GM12873 (cell line): ENCODE results near the gene SNX7.

Experiments
- TF ChIP-seq, protein P1 (sequence below): IDR thresholded peaks from 2 replicates; pipeline ENCODE4 v1.5.1; 2012; ENCODE audit warnings: low read depth, mild to moderate bottlenecking, moderate library complexity, low read length, control low read depth; ENCODE audit not compliant: insufficient read depth; ENCODE audit errors: missing control alignments

SNX7 gene

DNA sequence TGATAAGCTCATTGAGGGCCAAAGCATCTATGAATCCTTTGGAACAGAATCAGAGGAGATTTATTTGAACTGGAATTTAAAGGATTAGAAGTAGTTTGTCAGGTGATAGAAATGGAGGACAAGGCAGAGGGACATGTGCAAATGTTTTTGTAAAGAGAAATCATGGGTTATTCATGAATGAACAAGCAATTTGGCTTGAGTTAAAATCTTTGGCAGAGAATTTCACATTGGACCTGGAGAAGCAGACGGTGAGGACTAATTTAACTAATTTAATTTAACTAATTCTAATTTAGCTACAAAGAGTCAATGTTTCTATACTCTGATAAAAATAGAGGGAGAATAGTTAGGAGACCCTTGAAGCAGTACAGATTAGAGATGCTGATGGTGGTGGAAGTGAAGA is 36.3 kb downstream of the SNX7 start:
- TF ChIP-seq, protein P1, sequence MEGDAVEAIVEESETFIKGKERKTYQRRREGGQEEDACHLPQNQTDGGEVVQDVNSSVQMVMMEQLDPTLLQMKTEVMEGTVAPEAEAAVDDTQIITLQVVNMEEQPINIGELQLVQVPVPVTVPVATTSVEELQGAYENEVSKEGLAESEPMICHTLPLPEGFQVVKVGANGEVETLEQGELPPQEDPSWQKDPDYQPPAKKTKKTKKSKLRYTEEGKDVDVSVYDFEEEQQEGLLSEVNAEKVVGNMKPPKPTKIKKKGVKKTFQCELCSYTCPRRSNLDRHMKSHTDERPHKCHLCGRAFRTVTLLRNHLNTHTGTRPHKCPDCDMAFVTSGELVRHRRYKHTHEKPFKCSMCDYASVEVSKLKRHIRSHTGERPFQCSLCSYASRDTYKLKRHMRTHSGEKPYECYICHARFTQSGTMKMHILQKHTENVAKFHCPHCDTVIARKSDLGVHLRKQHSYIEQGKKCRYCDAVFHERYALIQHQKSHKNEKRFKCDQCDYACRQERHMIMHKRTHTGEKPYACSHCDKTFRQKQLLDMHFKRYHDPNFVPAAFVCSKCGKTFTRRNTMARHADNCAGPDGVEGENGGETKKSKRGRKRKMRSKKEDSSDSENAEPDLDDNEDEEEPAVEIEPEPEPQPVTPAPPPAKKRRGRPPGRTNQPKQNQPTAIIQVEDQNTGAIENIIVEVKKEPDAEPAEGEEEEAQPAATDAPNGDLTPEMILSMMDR, result no peak

DNA sequence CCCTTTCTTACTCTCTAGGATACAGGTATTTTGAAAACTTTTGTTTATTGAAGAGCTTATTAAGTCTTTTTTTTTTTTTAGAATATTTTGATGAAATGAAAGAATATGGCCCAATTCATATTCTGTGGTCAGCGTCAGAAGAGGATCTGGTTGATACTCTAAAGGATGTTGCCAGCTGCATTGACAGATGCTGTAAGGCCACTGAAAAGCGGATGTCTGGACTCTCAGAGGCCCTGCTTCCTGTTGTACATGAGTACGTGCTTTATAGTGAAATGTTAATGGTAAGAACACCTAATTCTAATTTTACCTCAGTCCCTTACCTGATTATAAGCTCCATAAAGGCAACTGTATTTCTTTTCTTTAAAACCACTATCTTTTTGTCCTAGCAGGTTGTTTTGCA is 37.1 kb downstream of the SNX7 start:
- TF ChIP-seq, protein P1, result no peak

DNA sequence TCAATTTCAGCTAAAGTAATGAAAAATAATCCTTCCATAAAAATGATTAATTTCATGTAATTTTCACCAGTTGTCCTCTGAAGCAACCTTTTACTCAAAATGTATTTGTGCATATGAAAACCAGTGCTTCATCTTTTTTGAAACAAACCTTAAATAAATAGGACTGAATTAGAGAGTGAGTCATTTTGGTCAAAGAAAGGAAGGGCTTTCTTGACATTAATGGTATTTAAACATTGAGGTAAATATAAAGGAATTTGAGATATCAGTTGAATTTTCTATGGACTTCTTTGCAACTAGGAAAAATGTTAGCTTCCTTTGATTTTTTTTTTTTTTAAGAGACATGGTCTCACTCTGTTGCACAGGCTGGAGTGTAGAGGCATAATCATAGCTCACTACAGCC is 38.7 kb downstream of the SNX7 start:
- TF ChIP-seq, protein P1, result no peak

DNA sequence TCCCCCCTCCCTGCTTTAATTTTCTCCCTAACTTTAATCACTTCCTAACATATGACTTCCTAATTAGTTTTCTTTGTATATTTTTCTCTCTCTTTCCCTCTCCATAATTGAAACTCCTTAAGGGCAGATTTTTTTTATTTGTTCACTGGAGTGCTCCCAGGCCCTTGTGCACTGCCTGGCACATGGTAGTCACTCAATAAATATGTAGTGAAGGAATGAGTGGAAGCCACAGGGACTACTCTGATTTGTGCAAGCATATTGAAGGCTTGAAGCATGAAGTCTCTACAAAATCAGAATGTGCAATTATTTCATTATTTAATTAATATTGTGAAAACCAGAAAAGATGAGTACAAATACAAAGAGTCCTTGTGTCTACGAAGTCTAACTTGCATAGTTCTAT is 41.5 kb downstream of the SNX7 start:
- TF ChIP-seq, protein P1, result no peak

DNA sequence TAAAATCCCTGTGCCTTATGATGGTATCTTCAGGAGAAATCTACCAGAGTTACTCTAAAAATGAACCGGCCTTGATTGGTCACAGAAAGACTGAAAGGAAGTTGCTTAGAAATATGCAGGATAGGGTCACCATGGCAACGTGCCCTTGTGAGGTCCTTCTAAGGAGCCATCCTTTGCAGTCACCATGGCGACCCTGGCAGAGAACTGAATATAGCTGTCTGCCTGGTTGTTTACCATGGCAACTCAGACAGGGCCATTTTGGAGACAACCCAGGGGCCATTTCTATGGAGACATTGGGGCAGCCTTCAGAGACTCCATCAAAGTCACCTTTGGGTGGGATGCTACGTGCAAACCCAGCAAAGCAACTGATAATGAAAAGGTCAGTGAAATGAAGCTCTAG is 43.0 kb downstream of the SNX7 start:
- TF ChIP-seq, protein P1, result no peak

DNA sequence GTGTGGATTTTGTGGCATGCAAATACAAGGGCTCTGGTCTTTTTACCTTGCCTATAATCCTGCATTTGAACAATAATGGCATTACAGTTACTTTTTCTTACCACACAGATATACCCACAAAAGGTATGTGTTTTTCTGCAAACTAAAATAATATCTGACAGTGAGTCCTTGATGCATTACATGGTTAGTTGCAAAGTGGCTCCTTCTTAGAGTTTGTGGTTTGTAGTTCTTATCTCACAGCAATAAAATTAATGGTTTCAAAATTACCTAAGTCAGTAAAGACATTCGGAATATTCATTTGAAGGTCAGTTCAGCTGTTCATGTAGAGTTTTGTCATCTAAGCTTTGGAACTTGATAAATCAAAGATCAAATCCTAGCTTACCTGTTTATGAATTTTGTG is 43.5 kb downstream of the SNX7 start:
- TF ChIP-seq, protein P1, result no peak

DNA sequence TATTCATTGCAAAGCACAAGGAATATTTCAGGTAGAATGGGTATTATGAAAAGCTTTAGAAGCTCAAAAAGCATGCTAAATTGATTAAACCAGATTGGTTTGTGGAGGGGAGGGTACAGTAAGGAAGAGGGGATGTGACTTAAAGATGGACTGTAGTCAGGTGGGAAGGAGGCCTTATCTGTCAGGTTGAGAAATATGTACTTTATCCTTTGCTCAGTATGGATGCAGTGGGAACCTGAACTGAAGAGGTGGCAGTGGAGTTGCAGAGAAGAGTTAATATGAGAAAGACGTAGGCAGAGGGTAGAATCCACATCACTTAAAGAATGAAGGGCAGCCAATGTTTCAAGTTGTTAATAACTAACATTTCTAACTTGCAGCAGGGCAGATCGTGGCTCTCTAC is 44.1 kb downstream of the SNX7 start:
- TF ChIP-seq, protein P1, result no peak
